Measurements from ENCODE around the gene SLC23A2.
"Not testable (repeated sequence)": the region's sequence is repeated elsewhere in the genome, so short reads cannot be mapped to it uniquely, and the experiment has no call there.

The SLC23A2 gene

DNA sequence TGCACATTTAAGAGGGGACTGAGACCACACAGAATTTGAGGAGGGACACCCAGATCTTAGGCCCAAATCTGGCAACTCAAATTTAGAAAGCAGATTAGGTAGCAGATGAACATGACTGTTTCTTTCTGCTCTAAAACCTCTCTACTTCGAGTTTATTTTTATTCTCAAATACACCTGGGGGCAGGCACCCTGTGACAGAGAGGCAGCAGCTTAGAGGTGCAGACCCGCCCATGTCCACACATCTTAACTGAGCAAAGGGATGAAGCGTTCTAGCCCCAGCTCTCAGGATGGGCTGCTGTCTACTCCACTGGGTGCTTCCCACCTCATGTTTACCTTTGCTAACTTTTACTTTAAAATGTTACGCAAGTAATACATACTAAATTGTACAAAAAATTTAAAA lies 125.0 kb downstream of the SLC23A2 start:
- DNase-seq (ENCODE audit: low read depth): no peak

DNA sequence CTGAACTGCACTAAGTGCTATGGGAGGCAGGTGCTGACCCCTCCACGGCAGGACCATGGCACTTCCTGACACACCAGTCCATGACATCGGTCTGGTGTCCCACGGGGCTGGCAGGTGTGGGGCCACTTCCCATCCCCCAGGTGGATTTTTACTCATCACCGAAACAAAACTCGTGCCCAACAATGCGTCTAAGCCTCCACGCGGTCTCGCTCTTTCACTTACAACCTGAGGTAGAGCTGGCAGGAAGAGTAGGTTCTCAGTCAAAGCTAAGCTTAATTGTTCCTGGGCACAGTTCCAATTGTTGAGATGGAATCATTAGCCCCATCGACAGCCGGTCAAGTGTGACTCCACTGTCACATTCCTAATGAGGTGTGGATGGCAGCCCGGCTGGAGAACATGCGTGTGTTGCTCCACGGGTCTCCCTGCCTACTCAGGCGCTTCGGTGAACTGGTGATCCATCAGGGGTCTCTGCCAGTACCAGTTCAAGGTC lies 125.7 kb downstream of the SLC23A2 start:
- no peak for DNase-seq (ENCODE audit: low read depth)

- DNase-seq (ENCODE audit: low read depth): no peak
These were observed 127.9 kb downstream of the SLC23A2 start for GRCh38 chr20:4873396-4873795.

DNA sequence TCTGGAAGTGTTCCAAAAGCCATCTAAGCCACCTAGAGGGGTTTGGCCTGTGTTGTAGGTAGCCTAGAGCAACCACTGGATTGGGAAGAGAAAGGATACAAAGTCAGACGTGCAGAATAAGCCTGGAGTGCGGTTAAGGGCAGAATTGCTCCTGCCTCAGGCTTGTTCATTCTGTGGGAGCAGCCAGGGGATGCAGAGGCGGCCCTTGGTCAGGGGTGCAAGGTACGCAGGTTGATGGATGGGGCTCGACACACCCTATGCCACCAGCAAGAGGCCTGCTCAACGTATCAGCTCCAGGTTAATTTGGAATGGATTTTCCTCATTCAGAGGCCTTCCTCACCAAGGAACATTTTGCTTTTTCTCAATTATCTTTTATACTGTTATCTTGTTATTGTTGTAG lies 129.8 kb downstream of the SLC23A2 start:
- DNase-seq (ENCODE audit: low read depth): no peak

DNA sequence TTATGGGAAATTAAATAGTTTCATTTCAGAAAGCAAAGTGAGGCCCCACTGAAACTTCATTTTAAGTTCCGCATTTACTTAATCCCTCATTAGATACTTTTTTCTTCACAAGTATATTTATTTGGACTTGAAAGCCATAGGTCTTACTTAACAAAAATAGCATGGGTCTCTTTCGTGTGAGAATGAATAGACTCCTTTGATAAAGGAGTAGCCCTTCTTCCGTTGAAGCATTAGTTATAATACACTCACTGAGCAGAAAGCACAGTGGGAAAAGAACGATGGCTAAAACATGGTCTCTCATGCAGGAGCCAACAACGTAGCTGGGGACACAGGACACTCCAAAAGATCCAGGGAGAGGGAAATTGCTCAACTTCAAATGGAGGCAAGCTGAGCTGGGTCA lies 130.4 kb downstream of the SLC23A2 start:
- DNase-seq (ENCODE audit: low read depth): no peak

GRCh38 chr20:4869290-4870193 lies 131.8 kb downstream of the SLC23A2 start:
- no peak for DNase-seq (ENCODE audit: low read depth)

GRCh38 chr20:4867051-4867450 lies 134.3 kb downstream of the SLC23A2 start:
- no peak for DNase-seq (ENCODE audit: low read depth)

DNA sequence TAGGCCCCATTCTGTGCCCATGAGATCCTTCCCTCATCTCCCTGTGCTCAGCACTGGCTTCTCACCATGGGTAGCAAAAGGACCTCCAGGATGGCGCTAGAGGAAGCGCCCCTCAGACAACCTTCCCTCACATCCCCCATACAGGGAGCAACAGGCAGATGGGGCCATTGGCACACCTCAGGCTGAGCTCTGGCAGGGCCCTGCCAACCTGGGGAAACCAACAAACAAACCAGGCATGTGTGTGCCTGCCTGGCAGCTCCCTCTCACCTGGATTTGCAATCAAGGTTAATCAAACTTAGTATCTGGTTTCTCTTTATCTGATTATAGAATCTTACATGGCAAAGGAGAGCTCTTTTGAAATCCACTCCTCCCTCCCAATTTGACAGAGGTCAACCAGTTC lies 134.9 kb downstream of the SLC23A2 start:
- no peak for DNase-seq (ENCODE audit: low read depth)

DNA sequence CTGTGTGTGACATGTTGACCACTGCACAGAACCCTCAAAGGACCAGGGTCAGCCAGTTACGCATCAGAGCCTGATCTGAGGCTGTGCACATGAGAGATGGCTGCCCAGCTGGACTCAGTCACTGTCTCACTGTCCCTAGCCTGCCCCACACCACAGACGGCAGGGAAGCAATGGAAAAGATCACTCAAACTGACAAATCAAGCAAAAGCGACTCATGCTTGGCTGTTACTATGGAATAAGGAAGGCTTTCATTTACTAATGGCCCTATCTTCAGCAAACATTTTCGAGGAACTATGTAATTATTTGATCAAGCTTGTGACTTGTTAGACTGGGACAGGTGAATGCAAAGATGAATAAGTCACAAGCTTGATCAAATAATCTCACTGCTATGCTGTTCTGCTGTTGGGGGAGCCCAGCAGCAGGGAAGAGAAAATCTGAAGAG lies 137.0 kb downstream of the SLC23A2 start:
- DNase-seq (ENCODE audit: low read depth): no peak

GRCh38 chr20:4862661-4863060 lies 138.6 kb downstream of the SLC23A2 start:
- no peak for DNase-seq (ENCODE audit: low read depth)

DNA sequence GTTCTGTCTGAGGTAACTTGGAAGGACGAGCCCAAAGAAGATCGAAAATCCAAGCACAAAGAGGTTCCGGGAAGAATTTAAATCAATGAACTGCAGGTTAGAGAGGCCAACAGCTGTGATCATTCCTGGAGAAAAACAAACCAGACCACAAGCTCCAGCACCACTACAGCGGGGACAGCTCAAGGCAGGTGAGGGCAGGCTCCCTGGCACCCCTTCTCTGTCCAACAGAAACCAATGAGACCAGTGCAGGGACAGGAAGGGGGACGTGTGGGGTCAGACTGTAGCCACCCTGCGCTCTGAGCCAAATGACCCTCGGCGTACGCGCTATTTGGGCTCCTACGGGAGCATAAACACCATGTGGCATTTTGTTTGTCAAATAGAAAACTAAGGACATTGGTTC lies 139.3 kb downstream of the SLC23A2 start:
- DNase-seq (ENCODE audit: low read depth): no peak

DNA sequence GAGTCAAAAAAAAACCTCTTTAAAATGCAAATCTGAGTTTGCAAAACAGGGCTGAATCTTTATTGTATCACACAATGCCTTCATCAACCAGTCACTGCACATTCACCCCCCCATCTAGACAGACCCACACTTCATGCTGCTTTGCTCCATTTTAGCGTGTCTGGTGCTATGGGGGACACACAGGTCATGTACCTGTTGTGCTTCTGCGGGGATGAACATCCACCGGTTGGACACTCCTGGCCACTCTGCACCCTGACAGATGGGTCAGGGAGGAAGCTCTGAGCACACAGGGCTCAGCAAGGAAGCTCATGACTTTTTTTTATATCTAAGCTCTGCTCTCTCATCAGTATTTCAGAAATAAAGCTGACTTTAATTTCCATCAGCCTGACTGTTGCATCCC lies 143.3 kb downstream of the SLC23A2 start:
- DNase-seq (ENCODE audit: low read depth): no peak

- no peak for DNase-seq (ENCODE audit: low read depth)
These were observed 145.1 kb downstream of the SLC23A2 start for GRCh38 chr20:4856022-4856755.

DNA sequence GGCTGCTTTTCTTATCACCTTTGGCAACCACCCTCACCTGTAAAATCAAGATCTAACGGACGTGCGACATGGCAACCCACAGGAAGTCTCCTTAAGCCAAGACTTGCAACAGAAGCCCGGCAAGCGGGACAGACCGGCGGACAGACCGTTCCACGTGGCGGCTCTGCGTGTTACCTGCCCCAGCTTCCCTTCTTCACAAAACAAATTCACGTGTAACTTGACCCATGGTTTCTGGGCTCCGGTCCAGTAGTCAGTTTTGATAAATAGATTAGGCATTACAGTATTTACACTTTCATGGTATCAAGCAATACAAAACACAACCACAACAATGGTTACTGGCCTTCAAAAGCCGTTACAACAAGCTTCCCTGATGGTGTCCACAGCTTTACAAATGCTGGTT lies 145.8 kb downstream of the SLC23A2 start:
- DNase-seq (ENCODE audit: low read depth): no peak

- no peak for DNase-seq (ENCODE audit: low read depth)
These were observed 146.2 kb downstream of the SLC23A2 start for GRCh38 chr20:4855097-4855496.

DNA sequence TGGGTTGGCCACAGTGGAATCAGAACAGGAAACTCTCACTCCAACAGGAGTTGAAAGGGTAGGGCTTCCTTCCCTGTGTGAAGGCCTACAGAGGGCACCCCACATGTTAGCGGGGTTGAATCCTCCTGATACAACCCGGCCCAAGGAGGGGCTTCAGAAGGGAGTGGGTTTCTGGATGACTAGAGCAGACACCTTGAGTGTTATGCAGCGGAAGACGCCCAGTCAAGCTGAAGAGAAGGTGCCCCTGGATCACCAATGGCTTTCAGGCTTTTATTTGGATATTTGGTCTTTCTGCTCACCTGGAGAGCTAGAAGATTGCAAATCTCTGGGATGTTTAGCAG lies 146.8 kb downstream of the SLC23A2 start:
- no peak for DNase-seq (ENCODE audit: low read depth)

DNA sequence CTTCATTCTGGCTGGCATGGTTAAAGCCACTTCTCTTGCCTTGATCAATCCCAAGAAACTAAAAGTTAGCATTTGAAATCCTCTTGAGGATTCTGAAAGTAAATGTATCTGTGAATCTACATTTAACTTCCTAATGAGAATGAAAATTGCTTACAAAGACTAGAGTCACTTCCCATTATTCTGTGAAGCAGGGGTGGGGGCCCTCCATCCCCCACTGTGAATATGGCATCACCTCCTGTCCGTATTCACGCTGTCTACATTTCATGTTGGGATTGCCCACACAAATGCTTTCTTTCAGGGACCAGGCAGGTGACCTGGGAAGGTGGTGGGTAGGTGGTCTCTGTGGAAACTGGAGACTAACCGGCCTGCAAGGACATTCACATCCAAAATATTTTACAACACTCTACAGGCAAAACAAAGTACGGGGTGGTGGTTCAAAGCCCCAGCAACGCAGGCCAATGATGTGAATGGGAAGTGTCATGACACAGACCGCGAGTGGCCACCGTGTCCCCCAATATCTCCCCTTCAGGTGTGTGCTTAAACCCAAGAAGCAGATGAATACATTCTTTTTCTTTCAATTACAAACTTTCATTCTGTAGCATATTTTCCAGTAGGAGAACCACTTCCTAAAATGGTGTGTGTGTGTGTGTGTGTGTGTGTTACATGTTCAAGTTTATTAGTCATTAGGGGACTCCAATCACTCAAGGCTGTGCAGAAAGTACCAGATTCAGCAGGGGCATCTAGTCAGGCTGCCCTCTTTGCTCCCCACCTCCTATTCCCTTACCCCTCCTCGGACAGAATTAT lies 147.4 kb downstream of the SLC23A2 start:
- DNase-seq (ENCODE audit: low read depth): no peak

DNA sequence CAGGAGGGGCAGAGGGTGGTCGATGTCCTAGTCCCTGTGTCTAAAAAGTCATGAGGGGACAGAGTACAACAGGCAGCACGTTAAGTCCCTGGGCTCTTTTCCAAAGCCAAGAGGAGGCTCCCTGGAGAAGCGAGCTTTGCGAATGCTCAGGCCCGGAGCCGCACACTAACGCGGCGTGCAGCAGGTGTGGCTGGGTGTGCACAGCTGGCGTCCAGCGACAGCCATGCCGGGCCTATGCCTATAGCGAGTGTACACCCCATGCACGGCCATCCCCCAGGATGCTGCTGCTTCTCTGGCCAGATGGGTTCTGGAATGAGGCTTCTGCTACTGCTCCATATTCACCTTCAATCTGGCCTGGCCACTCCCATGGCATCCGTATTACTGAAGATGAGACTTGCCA lies 148.3 kb downstream of the SLC23A2 start:
- DNase-seq (ENCODE audit: low read depth): no peak

DNA sequence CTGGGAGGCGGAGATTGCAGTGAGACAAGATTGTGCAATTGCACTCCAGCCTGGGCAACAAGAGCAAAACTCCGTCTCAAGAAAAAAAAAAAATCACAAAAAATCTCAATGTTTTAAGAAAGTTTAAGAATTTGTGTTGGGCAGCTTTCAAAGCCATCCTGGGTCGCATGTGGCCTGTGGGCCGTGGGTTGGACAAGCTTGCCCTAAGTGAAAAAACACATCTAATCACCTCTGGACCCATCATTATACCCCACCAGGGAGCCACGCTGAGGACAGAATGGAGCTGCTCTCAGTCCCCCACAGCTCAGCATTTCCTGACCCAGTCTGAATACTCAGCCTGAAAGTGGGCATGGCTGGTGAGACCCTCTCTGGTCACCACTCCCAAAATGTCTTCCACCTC lies 150.3 kb downstream of the SLC23A2 start:
- DNase-seq (ENCODE audit: low read depth): no peak

DNA sequence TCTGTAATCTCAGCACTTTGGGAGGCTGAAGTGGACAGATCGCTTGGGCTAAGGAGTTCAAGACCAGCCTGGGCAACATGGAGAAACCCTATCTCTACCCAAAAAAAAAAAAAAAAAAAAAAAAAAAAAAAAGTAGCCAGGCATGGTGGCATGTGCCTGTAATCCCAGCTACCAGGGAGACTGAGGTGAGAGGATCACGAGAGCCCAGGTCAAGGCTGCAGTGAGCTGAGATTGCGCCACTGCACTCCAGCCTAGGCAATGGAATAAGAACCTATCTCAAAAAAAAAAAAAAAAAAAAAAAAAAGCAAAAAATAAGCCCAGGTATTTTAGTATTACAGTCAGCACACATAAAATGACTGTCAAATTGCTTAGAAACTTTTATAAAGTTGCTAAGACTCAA lies 152.5 kb downstream of the SLC23A2 start:
- not testable (repeated sequence) for DNase-seq (ENCODE audit: low read depth)

GRCh38 chr20:4848041-4848440 lies 153.3 kb downstream of the SLC23A2 start:
- no peak for DNase-seq (ENCODE audit: low read depth)

GRCh38 chr20:4846821-4847220 lies 154.5 kb downstream of the SLC23A2 start:
- no peak for DNase-seq (ENCODE audit: low read depth)

All from HS-5 (cell line).